GM23248 (cell line): ENCODE results near the gene IGSF5. TPM values are rescaled to one million over a fixed set of nuclear protein-coding genes. Genes with fewer than 3 reads are reported as not detected.

Source experiments
- DNase-seq: peaks from one replicate; pipeline ENCODE4 v3.0.0-alpha.2; 2015
- H2AFZ ChIP-seq: fragments of 200-600 bp; sonication (generic); 2 replicates; pipeline ENCODE4 v1.6.1; 2016; ENCODE audit warnings: antibody characterized with exemption
- H3F3A ChIP-seq: fragments of 200-600 bp; sonication (generic); 2 replicates; pipeline ENCODE4 v1.6.1; 2016; ENCODE audit warnings: mild to moderate bottlenecking, antibody characterized with exemption, mixed run types; ENCODE audit not compliant: insufficient read depth
- H3K27ac ChIP-seq: fragments of 200-600 bp; sonication (generic); 2 replicates; pipeline ENCODE4 v1.5.1; 2016; ENCODE audit warnings: mild to moderate bottlenecking
- H3K27me3 ChIP-seq: fragments of 200-600 bp; sonication (generic); replicated peaks from 2 replicates; pipeline ENCODE4 v1.6.1; 2016; ENCODE audit warnings: mild to moderate bottlenecking; ENCODE audit not compliant: insufficient read depth
- H3K36me3 ChIP-seq: fragments of 200-600 bp; sonication (generic); 2 replicates; pipeline ENCODE4 v1.6.1; 2016; ENCODE audit warnings: low read depth, mild to moderate bottlenecking
- H3K4me1 ChIP-seq: fragments of 200-600 bp; sonication (generic); 2 replicates; pipeline ENCODE4 v1.6.1; 2016; ENCODE audit warnings: mild to moderate bottlenecking; ENCODE audit not compliant: insufficient read depth
- H3K4me2 ChIP-seq: fragments of 200-600 bp; sonication (generic); one replicate; pipeline ENCODE4 v1.6.1; 2016; ENCODE audit warnings: mild to moderate bottlenecking; ENCODE audit not compliant: unreplicated experiment
- H3K4me3 ChIP-seq: fragments of 200-600 bp; sonication (generic); 2 replicates; pipeline ENCODE4 v1.5.1; 2016; ENCODE audit warnings: mild to moderate bottlenecking
- H3K79me2 ChIP-seq: fragments of 200-600 bp; sonication (generic); 2 replicates; pipeline ENCODE4 v1.6.1; 2016; ENCODE audit warnings: mild to moderate bottlenecking; ENCODE audit not compliant: insufficient read depth
- H3K9ac ChIP-seq: fragments of 200-600 bp; sonication (generic); 2 replicates; pipeline ENCODE4 v1.6.1; 2016; ENCODE audit warnings: mild to moderate bottlenecking
- H3K9me2 ChIP-seq: fragments of 200-600 bp; sonication (generic); 2 replicates; pipeline ENCODE4 v1.6.1; 2016; ENCODE audit warnings: mixed run types, mild to moderate bottlenecking, moderate library complexity; ENCODE audit not compliant: insufficient read depth
- H3K9me3 ChIP-seq: fragments of 200-600 bp; sonication (generic); one replicate; pipeline ENCODE4 v1.6.1; 2017; ENCODE audit warnings: low read depth
- H4K20me1 ChIP-seq: fragments of 200-600 bp; sonication (generic); 2 replicates; pipeline ENCODE4 v1.6.0; 2016; ENCODE audit not compliant: insufficient read depth
- EZH2 ChIP-seq: fragments of 200-600 bp; sonication (generic); IDR thresholded peaks from 2 replicates; pipeline ENCODE4 v1.6.1; 2018; ENCODE audit warnings: antibody characterized with exemption, mild to moderate bottlenecking; ENCODE audit not compliant: insufficient read depth, poor library complexity, severe bottlenecking
- EZH2phosphoT487 ChIP-seq: fragments of 200-600 bp; sonication (generic); IDR thresholded peaks from 2 replicates; pipeline ENCODE4 v1.6.1; 2018; ENCODE audit warnings: antibody characterized with exemption, moderate library complexity, mild to moderate bottlenecking, low read depth; ENCODE audit not compliant: insufficient read depth
- WGBS, 2 experiments: methylation state at CpG; one replicate each; pipeline ENCODE4 v1.1.6; 2015 to 2017; ENCODE audit warnings: low lambda C conversion rate in 2 of 2, low coverage in 1 of 2; ENCODE audit errors: missing lambda C conversion rate in 2 of 2; 5-methylcytosine and 5-hydroxymethylcytosine counted together
- in situ Hi-C: fragments of 300-500 bp; cut with MboI; formaldehyde crosslinking; loops from 2 replicates; pipeline ENCODE4 v1.15.0; 2020
- polyA plus RNA-seq: library from polyadenylated mRNA; unstranded; fragments of >200 nt; fragmentation: Nextera tagmentation; extraction: Ambion mirVana; gene quantifications from 2 replicates; pipeline ENCODE4 v1.2.1, GENCODE V29; 2016
- total RNA-seq: library from RNA; depleted of rRNA; stranded (reverse); fragments of >200 nt; shearing (Covaris generic); gene quantifications from 2 replicates; pipeline ENCODE4 v1.2.3, GENCODE V29; 2014

Gene IGSF5
- total and polyA plus RNA-seq, 2 experiments from 2014 or later: not detected

GRCh38 chr21:39799178-39799577, 54.2 kb downstream of the IGSF5 start:
- Histone ChIP-seq H2AFZ (no peak overlapping the region), H3K36me3 (no peaks in the 10 kb centered on the region), H3K4me3 (no peak overlapping the region), H3K27me3 (no peaks in the 10 kb centered on the region), H3K9me2 (no peaks in the 10 kb centered on the region), H4K20me1 (no peaks in the 10 kb centered on the region), H3K4me2 (no peak overlapping the region), H3K27ac (no peak overlapping the region), H3K4me1 (no peaks in the 10 kb centered on the region), H3F3A (no peaks in the 10 kb centered on the region), H3K9me3 (no peaks in the 10 kb centered on the region), H3K79me2 (no peaks in the 10 kb centered on the region), H3K9ac (no peak overlapping the region)
- no peak for TF ChIP-seq EZH2phosphoT487
- TF ChIP-seq EZH2: no peak
- no peak for DNase-seq
- 25% methylated on average over 7 of the region's 7 CpGs for WGBS, 2 experiments
- in situ Hi-C loops: no loop called here

- in situ Hi-C loops: no loop called here
These were observed 55.3 kb downstream of the IGSF5 start for GRCh38 chr21:39800311-39800710.

GRCh38 chr21:39802217-39802616, 57.2 kb downstream of the IGSF5 start:
- H3K36me3 ChIP-seq: no peaks in the 10 kb centered on the region
- no peak overlapping the region for H2AFZ ChIP-seq
- H3K27me3 ChIP-seq: no peaks in the 10 kb centered on the region
- no peak overlapping the region for H3K9ac ChIP-seq
- no peak for DNase-seq
- no peak overlapping the region for H3K27ac ChIP-seq
- H3K4me2 ChIP-seq: no peak overlapping the region
- in situ Hi-C loops: no loop called here
- H3K4me3 ChIP-seq: no peak overlapping the region
- H3F3A ChIP-seq: no peaks in the 10 kb centered on the region
- H3K9me2 ChIP-seq: no peaks in the 10 kb centered on the region
- no peaks in the 10 kb centered on the region for H3K9me3 ChIP-seq
- no peaks in the 10 kb centered on the region for H4K20me1 ChIP-seq
- no peak for TF ChIP-seq EZH2phosphoT487
- TF ChIP-seq EZH2: no peak
- 30 to 41% methylated on average over 2 of the region's 2 CpGs for WGBS, 2 experiments
- no peaks in the 10 kb centered on the region for H3K79me2 ChIP-seq
- no peaks in the 10 kb centered on the region for H3K4me1 ChIP-seq

More at GRCh38 chr21:39800311-39800710, 55.3 kb downstream of the IGSF5 start:
- H3F3A ChIP-seq: no peaks in the 10 kb centered on the region
- H3K36me3 ChIP-seq: no peaks in the 10 kb centered on the region
- no peaks in the 10 kb centered on the region for H3K27me3 ChIP-seq
- H3K4me2 ChIP-seq: no peak overlapping the region
- H3K9ac ChIP-seq: no peak overlapping the region
- no peak overlapping the region for H2AFZ ChIP-seq
- no peaks in the 10 kb centered on the region for H4K20me1 ChIP-seq
- WGBS, 2 experiments: 11 to 14% methylated on average over 4 of the region's 4 CpGs
- no peak overlapping the region for H3K27ac ChIP-seq
- H3K79me2 ChIP-seq: no peaks in the 10 kb centered on the region
- H3K4me3 ChIP-seq: no peak overlapping the region
- H3K4me1 ChIP-seq: no peaks in the 10 kb centered on the region
- no peaks in the 10 kb centered on the region for H3K9me2 ChIP-seq
- H3K9me3 ChIP-seq: no peaks in the 10 kb centered on the region
- no peak for DNase-seq
- TF ChIP-seq EZH2phosphoT487 (no peak), EZH2 (no peak)

- Histone ChIP-seq H4K20me1 (no peaks in the 10 kb centered on the region), H3K9me3 (no peaks in the 10 kb centered on the region), H3K27ac (no peak overlapping the region), H3K9me2 (no peaks in the 10 kb centered on the region), H3K27me3 (no peaks in the 10 kb centered on the region), H3K4me1 (no peaks in the 10 kb centered on the region), H3K36me3 (no peaks in the 10 kb centered on the region), H3K4me2 (no peak overlapping the region), H3K4me3 (no peak overlapping the region), H2AFZ (no peak overlapping the region), H3K79me2 (no peaks in the 10 kb centered on the region), H3F3A (no peaks in the 10 kb centered on the region), H3K9ac (no peak overlapping the region)
- whole genome bisulfite sequencing, 2 experiments: 31 to 35% methylated on average over 1 of the region's 1 CpG
- DNase-seq: no peak
- TF ChIP-seq EZH2phosphoT487 (no peak), EZH2 (no peak)
- in situ Hi-C loops: no loop called here
These were observed 58.4 kb downstream of the IGSF5 start for GRCh38 chr21:39803393-39803792.

GRCh38 chr21:39804240-39804639, 59.3 kb downstream of the IGSF5 start:
- no peak for DNase-seq
- WGBS, 2 experiments: 15 to 23% methylated on average over 3 of the region's 3 CpGs
- Histone ChIP-seq H3K9ac (no peak overlapping the region), H3K27me3 (no peaks in the 10 kb centered on the region), H3K36me3 (no peaks in the 10 kb centered on the region), H3K9me3 (no peaks in the 10 kb centered on the region), H3K4me1 (no peaks in the 10 kb centered on the region), H2AFZ (no peak overlapping the region), H3K79me2 (no peaks in the 10 kb centered on the region), H3K9me2 (no peaks in the 10 kb centered on the region), H4K20me1 (no peaks in the 10 kb centered on the region), H3K4me3 (no peak overlapping the region), H3F3A (no peaks in the 10 kb centered on the region), H3K27ac (no peak overlapping the region), H3K4me2 (no peak overlapping the region)
- in situ Hi-C loops: no loop called here
- TF ChIP-seq EZH2phosphoT487 (no peak), EZH2 (no peak)
